ENCODE results near the gene CCDC171.

- TF ChIP-seq CTCF (IDR thresholded peaks at IDR 0.05; ENCODE audit: poor library complexity) (no peak), EZH2phosphoT487 (IDR thresholded peaks at IDR 0.05; ENCODE audit: low read depth, severe bottlenecking, unreplicated experiment) (no peak)
These were observed 470.6 kb downstream of the CCDC171 start for GRCh38 chr9:16023446-16023845.

Measured in hepatocyte (in vitro differentiated cells).